HL-60 (cell line): ENCODE measurements around the gene LARP6.

Source experiments
- TF ChIP-seq, protein P1 (sequence below): IDR thresholded peaks from one replicate; pipeline ENCODE4 v1.5.1; 2011; ENCODE audit warnings: low read length, control low read depth, inconsistent platforms; ENCODE audit not compliant: insufficient read depth
- TF ChIP-seq, protein P2 (sequence below): IDR thresholded peaks from 2 replicates; pipeline ENCODE4 v1.6.1; 2012; ENCODE audit warnings: low read depth; ENCODE audit not compliant: insufficient replicate concordance

DNA sequence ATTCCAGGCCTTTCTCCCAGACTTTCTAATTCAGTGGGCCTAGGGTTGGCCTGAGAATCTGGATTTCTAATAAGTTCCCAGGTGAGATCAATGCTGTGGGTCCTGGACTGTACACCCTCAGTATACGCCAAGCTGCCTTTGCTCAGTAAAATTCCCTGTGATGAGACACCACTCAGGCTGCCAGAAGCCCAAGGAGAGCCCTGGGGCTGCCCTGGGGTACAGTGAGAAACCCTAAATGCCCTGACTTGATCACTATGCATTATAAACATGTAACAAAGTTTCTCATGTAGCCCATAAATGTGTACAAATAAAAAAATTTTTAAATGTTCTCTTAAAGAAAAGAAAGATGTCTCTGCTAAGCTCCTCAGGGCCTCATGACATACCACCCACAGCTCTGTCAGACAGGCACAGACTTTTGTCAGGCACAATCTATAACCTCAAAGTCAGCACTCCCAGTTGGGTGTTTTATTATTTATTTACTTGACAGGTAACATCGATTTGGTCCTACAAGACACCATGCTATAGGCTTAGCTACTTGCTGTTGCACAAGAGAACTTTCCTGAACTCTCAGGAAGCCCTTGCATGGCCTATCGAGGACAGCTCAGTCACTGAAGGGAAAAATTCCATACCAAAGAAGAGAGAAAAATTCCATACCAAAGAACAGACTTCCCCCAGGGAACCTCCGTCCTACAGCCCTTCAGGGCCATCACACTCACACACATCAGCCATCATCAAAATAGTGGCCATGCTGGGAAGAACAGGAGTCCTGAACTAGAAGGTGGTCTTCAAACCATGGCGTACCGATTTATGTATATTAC is 22.7 kb downstream of the LARP6 start:
- TF ChIP-seq, protein P1, sequence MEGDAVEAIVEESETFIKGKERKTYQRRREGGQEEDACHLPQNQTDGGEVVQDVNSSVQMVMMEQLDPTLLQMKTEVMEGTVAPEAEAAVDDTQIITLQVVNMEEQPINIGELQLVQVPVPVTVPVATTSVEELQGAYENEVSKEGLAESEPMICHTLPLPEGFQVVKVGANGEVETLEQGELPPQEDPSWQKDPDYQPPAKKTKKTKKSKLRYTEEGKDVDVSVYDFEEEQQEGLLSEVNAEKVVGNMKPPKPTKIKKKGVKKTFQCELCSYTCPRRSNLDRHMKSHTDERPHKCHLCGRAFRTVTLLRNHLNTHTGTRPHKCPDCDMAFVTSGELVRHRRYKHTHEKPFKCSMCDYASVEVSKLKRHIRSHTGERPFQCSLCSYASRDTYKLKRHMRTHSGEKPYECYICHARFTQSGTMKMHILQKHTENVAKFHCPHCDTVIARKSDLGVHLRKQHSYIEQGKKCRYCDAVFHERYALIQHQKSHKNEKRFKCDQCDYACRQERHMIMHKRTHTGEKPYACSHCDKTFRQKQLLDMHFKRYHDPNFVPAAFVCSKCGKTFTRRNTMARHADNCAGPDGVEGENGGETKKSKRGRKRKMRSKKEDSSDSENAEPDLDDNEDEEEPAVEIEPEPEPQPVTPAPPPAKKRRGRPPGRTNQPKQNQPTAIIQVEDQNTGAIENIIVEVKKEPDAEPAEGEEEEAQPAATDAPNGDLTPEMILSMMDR, result no peak
- TF ChIP-seq, protein P2, sequence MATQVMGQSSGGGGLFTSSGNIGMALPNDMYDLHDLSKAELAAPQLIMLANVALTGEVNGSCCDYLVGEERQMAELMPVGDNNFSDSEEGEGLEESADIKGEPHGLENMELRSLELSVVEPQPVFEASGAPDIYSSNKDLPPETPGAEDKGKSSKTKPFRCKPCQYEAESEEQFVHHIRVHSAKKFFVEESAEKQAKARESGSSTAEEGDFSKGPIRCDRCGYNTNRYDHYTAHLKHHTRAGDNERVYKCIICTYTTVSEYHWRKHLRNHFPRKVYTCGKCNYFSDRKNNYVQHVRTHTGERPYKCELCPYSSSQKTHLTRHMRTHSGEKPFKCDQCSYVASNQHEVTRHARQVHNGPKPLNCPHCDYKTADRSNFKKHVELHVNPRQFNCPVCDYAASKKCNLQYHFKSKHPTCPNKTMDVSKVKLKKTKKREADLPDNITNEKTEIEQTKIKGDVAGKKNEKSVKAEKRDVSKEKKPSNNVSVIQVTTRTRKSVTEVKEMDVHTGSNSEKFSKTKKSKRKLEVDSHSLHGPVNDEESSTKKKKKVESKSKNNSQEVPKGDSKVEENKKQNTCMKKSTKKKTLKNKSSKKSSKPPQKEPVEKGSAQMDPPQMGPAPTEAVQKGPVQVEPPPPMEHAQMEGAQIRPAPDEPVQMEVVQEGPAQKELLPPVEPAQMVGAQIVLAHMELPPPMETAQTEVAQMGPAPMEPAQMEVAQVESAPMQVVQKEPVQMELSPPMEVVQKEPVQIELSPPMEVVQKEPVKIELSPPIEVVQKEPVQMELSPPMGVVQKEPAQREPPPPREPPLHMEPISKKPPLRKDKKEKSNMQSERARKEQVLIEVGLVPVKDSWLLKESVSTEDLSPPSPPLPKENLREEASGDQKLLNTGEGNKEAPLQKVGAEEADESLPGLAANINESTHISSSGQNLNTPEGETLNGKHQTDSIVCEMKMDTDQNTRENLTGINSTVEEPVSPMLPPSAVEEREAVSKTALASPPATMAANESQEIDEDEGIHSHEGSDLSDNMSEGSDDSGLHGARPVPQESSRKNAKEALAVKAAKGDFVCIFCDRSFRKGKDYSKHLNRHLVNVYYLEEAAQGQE, result no peak
